K562 (cell line): ENCODE results near the gene EXOC7.

Experiments used
- ATF7 ChIP-seq: fragments of 450-650 bp; IDR thresholded peaks from 2 replicates; pipeline ENCODE4 v1.7.1; 2014; ENCODE audit warnings: mild to moderate bottlenecking, moderate library complexity
- EP300 ChIP-seq: IDR thresholded peaks from 2 replicates; pipeline ENCODE4 v1.6.1; 2012; ENCODE audit warnings: low read length, improper control_type of control experiment
- ESRRA ChIP-seq: fragments of 450-650 bp; IDR thresholded peaks from 2 replicates; pipeline ENCODE4 v1.6.1; 2014; ENCODE audit warnings: low read depth, mild to moderate bottlenecking, moderate library complexity, borderline replicate concordance
- ETV5 ChIP-seq: sonication (generic); formaldehyde crosslinking; IDR thresholded peaks from 2 replicates; pipeline ENCODE4 v1.4.0; 2020; ENCODE audit warnings: low read depth, mild to moderate bottlenecking, missing genetic modification reagents
- GABPA ChIP-seq: fragments of 200-800 bp; sonication (Bioruptor generic); conservative IDR thresholded peaks from 2 replicates; pipeline ENCODE4 v1.6.1; 2016; ENCODE audit warnings: low read depth, missing genetic modification characterization, missing compliant biosample characterization
- NBN ChIP-seq: fragments of 450-650 bp; IDR thresholded peaks from 2 replicates; pipeline ENCODE4 v1.6.1; 2016; ENCODE audit warnings: low read depth, mild to moderate bottlenecking
- SMARCC2 ChIP-seq: fragments of 450-650 bp; IDR thresholded peaks from 2 replicates; pipeline ENCODE4 v1.6.1; 2017; ENCODE audit warnings: antibody characterized with exemption, moderate library complexity, mild to moderate bottlenecking, low read depth
- TCFL5 ChIP-seq: fragments of 250-450 bp; sonication (Bioruptor Pico); conservative IDR thresholded peaks from 2 replicates; pipeline ENCODE4 v1.6.1; 2021; ENCODE audit warnings: mild to moderate bottlenecking, moderate library complexity, matching md5 sums
- ZNF274 ChIP-seq: IDR thresholded peaks from 2 replicates; pipeline ENCODE4 v1.6.1; 2011; ENCODE audit warnings: low read depth, mild to moderate bottlenecking, low read length, moderate library complexity, borderline replicate concordance
- ZNF668 ChIP-seq: fragments of 250-450 bp; sonication (Bioruptor Pico); IDR thresholded peaks from 2 replicates; pipeline ENCODE4 v1.8.0; 2022; ENCODE audit warnings: mild to moderate bottlenecking, inconsistent platforms
- TF ChIP-seq, protein P1 (sequence below): sonication (generic); formaldehyde crosslinking; IDR thresholded peaks from 2 replicates; pipeline ENCODE4 v1.9.0; 2022; ENCODE audit warnings: mild to moderate bottlenecking, missing genetic modification reagents
- TF ChIP-seq, protein P2 (sequence below), 3 experiments: IDR thresholded peaks in 2 of 3; conservative IDR thresholded peaks in 1 of 3; 2 replicates each; pipeline ENCODE4 v1.5.1; 2011 to 2012; ENCODE audit warnings: low read length in 3 of 3, mild to moderate bottlenecking in 3 of 3, control low read depth in 2 of 3, improper control_type of control experiment in 1 of 3, inconsistent platforms in 1 of 3, low read depth in 1 of 3, mixed read lengths in 1 of 3, moderate library complexity in 1 of 3; ENCODE audit not compliant: insufficient read depth in 2 of 3
- TF ChIP-seq, protein P3 (sequence below), 2 experiments: fragments of 450-650 bp in 1 of 2; sonication (generic) in 1 of 2; formaldehyde crosslinking; conservative IDR thresholded peaks; 2 replicates each; pipeline versions ENCODE4 v1.4.0 to v1.8.1; 2020 to 2022; ENCODE audit warnings: mild to moderate bottlenecking in 1 of 2, missing genetic modification reagents in 1 of 2
- TF ChIP-seq, protein P4 (sequence below): fragments of 250-450 bp; sonication (Bioruptor Pico); IDR thresholded peaks from 2 replicates; pipeline ENCODE4 v1.8.0; 2021; ENCODE audit warnings: moderate library complexity, mild to moderate bottlenecking, inconsistent platforms

DNA sequence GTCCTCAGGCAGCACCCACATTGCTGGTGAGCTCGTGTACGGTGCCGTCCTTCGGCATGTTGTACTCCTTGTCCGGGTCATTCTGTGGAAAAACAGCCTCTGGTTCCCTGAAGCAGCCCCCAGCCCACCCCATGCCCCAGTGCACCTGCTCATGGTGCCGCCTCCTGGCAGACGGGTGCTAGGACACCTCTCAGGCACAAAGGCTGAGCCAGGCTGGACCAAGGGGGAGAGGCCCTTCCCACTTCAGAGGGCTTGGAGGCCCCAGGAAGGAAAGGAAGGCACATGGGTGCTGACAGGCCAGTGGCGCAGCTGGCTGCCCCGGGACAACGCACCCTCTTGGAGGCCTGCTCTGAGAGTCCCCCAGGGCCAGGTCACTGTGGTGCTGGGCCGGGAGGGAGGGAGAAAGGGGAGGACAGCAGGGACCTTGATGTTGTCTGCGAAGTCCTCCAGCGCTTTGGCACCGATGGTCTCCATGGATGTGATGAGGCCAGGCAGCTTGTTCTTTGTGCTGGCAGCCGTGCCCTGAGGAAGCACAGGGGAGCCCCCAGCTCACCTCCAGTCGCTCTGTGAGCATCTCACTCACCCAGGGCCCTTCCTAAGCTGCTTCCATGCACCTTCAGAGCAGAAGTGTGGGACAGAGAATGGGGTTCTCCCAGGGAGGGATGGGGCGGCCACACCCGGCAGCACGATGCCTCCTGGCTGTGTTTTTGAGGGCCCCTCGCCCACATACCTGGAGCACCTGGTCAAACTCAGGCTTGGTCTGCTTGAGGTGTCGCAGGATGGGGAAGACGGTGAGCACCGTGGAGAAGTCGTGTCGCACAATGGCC is 15.3 kb downstream of the EXOC7 start:
- TF ChIP-seq ZNF274: no peak
- TF ChIP-seq, protein P1, sequence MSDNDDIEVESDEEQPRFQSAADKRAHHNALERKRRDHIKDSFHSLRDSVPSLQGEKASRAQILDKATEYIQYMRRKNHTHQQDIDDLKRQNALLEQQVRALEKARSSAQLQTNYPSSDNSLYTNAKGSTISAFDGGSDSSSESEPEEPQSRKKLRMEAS: no peak
- TF ChIP-seq, protein P2, sequence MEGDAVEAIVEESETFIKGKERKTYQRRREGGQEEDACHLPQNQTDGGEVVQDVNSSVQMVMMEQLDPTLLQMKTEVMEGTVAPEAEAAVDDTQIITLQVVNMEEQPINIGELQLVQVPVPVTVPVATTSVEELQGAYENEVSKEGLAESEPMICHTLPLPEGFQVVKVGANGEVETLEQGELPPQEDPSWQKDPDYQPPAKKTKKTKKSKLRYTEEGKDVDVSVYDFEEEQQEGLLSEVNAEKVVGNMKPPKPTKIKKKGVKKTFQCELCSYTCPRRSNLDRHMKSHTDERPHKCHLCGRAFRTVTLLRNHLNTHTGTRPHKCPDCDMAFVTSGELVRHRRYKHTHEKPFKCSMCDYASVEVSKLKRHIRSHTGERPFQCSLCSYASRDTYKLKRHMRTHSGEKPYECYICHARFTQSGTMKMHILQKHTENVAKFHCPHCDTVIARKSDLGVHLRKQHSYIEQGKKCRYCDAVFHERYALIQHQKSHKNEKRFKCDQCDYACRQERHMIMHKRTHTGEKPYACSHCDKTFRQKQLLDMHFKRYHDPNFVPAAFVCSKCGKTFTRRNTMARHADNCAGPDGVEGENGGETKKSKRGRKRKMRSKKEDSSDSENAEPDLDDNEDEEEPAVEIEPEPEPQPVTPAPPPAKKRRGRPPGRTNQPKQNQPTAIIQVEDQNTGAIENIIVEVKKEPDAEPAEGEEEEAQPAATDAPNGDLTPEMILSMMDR (IDR thresholded peaks at IDR 0.05 in 2 of 3, conservative IDR thresholded peaks at IDR 0.05 in 1 of 3; ENCODE audit: insufficient read depth in 2 of 3, low read depth in 1 of 3, low read length in 3 of 3): 0 out of 6 replicates have a peak, but pooled peaks of 1 of the 3 experiments have one; percentile 7
- TF ChIP-seq, protein P3, sequence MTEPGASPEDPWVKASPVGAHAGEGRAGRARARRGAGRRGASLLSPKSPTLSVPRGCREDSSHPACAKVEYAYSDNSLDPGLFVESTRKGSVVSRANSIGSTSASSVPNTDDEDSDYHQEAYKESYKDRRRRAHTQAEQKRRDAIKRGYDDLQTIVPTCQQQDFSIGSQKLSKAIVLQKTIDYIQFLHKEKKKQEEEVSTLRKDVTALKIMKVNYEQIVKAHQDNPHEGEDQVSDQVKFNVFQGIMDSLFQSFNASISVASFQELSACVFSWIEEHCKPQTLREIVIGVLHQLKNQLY (CRISPR knock-in tag; conservative IDR thresholded peaks at IDR 0.05): no peak
- TF ChIP-seq ETV5 (CRISPR knock-in tag): no peak
- no peak for TF ChIP-seq GABPA (tag)
- TF ChIP-seq TCFL5: no peak
- no peak for TF ChIP-seq ZNF668 (CRISPR knock-in tag)
- TF ChIP-seq ESRRA: no peak
- TF ChIP-seq, protein P4, sequence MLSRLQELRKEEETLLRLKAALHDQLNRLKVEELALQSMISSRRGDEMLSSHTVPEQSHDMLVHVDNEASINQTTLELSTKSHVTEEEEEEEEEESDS (CRISPR knock-in tag): no peak
- no peak for TF ChIP-seq EP300
- TF ChIP-seq SMARCC2: no peak
- no peak for TF ChIP-seq ATF7
- TF ChIP-seq NBN: no peak
